HepG2 (cell line): ENCODE measurements around the gene SEC61A2.

ENCODE experiments used
- CC2D1A ChIP-seq: sonication (generic); formaldehyde crosslinking; IDR thresholded peaks from 2 replicates; pipeline ENCODE4 v1.8.1; 2023; ENCODE audit warnings: mild to moderate bottlenecking, missing genetic modification reagents
- CENPBD1 ChIP-seq: sonication (generic); formaldehyde crosslinking; IDR thresholded peaks from 2 replicates; pipeline ENCODE4 v1.8.0; 2022; ENCODE audit warnings: missing genetic modification reagents, low read depth, mild to moderate bottlenecking, borderline replicate concordance
- CTCF ChIP-seq: sonication (generic); formaldehyde crosslinking; IDR thresholded peaks from 2 replicates; pipeline ENCODE4 v1.5.0; 2020; ENCODE audit warnings: mild to moderate bottlenecking, missing genetic modification reagents, moderate library complexity
- FOXJ3 ChIP-seq: sonication (generic); formaldehyde crosslinking; IDR thresholded peaks from 2 replicates; pipeline ENCODE4 v1.4.0; 2020; ENCODE audit warnings: missing genetic modification reagents, mild to moderate bottlenecking, borderline replicate concordance
- KAT7 ChIP-seq: IDR thresholded peaks from 2 replicates; pipeline ENCODE4 v1.6.1; 2018; ENCODE audit warnings: borderline replicate concordance, missing compliant biosample characterization
- POLR2A ChIP-seq, 2 experiments: IDR thresholded peaks; 2 replicates each; pipeline ENCODE4 v1.6.1; 2011; ENCODE audit warnings: low read depth in 2 of 2, low read length in 2 of 2, mild to moderate bottlenecking in 1 of 2, moderate library complexity in 1 of 2; ENCODE audit not compliant: insufficient read depth in 1 of 2
- RELA ChIP-seq: sonication (generic); formaldehyde crosslinking; IDR thresholded peaks from 2 replicates; pipeline ENCODE4 v1.4.0; 2020; ENCODE audit warnings: missing genetic modification reagents
- RNF219 ChIP-seq: sonication (generic); formaldehyde crosslinking; IDR thresholded peaks from 2 replicates; pipeline ENCODE4 v1.5.0; 2020; ENCODE audit warnings: mild to moderate bottlenecking, missing genetic modification reagents
- SMARCE1 ChIP-seq: fragments of 450-650 bp; IDR thresholded peaks from 2 replicates; pipeline ENCODE4 v1.6.1; 2017; ENCODE audit warnings: borderline replicate concordance
- ZBTB42 ChIP-seq: sonication (generic); formaldehyde crosslinking; IDR thresholded peaks from 2 replicates; pipeline ENCODE4 v1.5.0; 2020; ENCODE audit warnings: mild to moderate bottlenecking, missing genetic modification reagents
- ZNF10 ChIP-seq: sonication (generic); formaldehyde crosslinking; IDR thresholded peaks from 2 replicates; pipeline ENCODE4 v1.4.0; 2020; ENCODE audit warnings: mild to moderate bottlenecking, low read depth, missing genetic modification reagents, borderline replicate concordance

- no peak for TF ChIP-seq CTCF (CRISPR knock-in tag)
- no peak for TF ChIP-seq CC2D1A (CRISPR knock-in tag)
- TF ChIP-seq RELA (CRISPR knock-in tag), result no peak
- TF ChIP-seq KAT7 (CRISPR knock-in tag), result no peak
- no peak for TF ChIP-seq ZBTB42 (CRISPR knock-in tag)
- no peak for TF ChIP-seq RNF219 (CRISPR knock-in tag)
- TF ChIP-seq CENPBD1 (CRISPR knock-in tag), result no peak
- TF ChIP-seq POLR2A (IDR thresholded peaks at IDR 0.05; ENCODE audit: insufficient read depth in 1 of 2, low read depth in 2 of 2, low read length in 2 of 2), result no peak
- no peak for TF ChIP-seq ZNF10 (CRISPR knock-in tag)
- TF ChIP-seq FOXJ3 (CRISPR knock-in tag), result no peak
- TF ChIP-seq SMARCE1, result no peak
Observed at GRCh38 chr10:12201543-12201942, 72.1 kb downstream of the SEC61A2 start.
